Eye (tissue), 1 donor: ENCODE results near the gene TRIOBP.

ENCODE experiments used
- DNase-seq: peaks from one replicate; pipeline ENCODE4 v3.0.0-alpha.2; 2015

TRIOBP gene

DNA sequence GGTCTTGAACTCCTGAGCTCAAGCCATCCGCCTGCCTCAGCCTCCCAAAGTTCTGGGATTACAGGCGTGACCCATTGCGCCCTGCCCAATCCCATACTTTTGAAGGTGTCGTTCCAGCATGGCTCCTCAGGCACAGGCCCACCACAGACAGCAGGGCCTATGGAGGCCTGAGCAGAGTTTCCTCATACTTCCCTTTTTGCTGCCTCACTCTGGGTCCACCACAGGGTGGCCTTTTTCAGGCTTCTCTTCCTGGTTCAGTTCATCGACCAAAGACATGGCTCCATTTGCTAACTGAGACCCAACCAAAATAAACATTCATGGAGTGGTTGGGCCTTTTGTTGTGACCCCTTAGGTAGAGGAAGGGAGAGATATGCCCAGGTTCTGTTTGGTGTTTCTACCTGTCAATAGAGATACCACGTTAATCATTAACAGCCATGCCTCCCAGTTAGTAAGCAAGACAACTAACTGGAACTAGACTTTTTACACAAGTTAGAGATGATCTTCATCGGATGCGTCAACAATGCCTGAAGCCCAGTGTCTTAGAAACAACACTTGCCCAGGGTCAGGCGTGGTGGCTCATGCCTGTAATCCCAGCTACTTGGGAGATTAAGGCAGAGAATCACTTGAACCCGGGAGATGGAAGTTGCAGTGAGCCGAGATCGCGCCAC is 35.1 kb downstream of the TRIOBP start:
- DNase-seq = no peak

DNA sequence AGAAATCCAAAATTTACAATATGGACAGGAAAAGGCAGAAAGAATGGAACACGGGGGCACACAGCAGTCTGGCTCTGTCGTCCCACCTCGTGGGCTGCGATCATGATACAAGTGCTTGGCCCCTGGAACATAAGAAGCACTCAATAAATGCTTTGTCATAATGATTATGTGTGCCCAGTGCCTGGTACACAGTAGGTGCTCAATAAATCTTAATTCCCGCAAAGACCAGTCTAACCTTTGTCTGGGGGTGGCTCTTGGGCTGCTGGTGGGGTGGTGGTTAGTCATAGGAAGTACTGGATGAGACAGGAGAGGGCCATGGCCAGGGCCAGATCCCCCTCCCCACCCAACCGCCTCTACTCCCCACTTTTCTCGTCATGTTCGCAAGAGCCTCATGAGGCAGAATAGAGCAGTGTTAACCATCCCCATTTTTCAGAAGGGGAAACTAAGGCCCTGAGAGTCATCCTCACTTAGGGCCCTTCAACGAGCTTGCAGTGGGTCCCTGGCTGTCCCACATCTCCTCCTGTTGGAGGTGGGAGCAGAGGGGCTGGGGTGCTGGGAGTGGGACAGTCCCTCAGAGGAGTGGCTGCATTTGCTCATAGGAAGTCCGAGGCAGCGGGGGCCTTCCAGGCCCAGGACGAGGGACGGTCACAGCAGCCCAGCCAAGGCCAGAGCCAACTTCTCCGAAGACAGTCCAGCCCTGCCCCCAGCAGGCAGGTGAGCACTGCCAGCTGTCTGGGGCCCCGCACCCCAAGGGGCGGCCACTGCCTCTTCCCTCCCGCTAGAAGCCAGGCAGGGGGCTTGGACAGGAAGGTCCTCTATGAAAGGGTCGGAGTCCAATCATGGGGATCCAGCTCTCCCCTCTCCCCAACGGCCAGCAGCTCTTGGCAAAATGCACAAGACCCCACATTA is 36.1 kb downstream of the TRIOBP start:
- DNase-seq = no peak

DNA sequence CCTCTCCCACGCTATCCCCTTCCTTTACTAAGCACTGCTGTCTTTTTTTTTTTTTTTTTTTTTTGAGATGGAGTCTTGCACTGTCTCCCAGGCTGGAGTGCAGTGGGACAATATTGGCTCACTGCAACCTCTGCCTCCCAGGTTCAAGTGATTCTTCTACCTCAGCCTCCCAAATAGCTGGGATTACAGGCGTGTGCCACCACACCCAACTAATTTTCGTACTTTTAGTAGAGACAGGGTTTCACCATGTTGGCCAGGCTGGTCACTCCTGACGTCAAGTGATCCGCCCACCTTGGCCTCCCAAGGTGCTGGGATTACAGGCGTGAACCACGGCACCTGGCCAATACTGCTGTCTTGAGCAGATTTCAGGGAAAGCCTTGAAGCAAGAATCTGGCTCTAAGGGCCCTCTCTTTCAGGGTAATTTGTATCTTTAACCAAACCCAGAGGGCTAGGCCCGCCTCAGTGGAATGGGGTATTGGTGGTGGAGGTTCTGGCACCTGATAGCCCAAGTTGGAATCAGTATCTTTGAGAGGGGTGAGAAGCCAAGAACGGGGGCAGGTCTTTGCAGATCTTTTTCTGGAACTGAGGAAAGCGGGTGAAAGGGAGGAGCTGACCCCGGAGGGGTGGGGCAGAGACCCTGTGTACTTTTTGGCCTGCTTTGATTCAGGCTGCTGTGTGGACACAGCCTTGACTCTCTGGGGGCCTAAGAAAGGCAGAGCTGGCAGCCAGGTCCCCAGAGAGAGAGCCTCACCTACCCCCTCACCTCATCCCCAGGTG is 37.0 kb downstream of the TRIOBP start:
- no peak for DNase-seq

DNA sequence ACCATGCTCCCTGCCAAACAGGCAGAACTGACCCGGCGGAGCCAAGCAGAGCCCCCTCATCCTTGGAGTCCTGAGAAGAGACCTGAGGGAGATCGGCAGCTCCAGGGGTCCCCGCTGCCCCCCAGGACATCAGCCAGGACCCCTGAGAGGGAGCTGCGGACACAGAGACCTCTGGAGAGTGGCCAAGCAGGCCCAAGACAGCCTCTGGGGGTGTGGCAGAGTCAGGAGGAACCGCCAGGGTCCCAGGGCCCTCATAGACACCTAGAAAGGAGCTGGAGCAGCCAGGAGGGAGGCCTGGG is 37.5 kb downstream of the TRIOBP start:
- DNase-seq = no peak

DNA sequence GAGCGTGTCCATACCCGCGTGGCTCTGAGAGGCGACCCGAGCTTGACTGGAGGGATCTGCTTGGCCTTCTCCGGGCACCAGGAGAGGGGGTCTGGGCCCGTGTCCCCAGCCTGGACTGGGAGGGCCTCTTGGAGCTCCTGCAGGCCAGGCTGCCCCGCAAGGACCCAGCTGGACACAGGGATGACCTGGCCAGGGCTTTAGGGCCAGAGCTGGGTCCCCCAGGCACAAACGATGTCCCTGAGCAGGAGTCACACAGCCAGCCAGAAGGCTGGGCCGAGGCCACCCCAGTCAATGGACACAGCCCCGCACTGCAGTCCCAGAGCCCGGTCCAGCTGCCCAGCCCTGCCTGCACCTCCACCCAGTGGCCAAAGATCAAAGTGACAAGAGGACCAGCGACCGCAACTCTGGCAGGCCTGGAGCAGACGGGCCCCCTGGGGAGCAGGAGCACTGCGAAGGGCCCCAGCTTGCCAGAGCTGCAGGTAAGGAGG is 38.2 kb downstream of the TRIOBP start:
- peak; percentile 51 for DNase-seq

DNA sequence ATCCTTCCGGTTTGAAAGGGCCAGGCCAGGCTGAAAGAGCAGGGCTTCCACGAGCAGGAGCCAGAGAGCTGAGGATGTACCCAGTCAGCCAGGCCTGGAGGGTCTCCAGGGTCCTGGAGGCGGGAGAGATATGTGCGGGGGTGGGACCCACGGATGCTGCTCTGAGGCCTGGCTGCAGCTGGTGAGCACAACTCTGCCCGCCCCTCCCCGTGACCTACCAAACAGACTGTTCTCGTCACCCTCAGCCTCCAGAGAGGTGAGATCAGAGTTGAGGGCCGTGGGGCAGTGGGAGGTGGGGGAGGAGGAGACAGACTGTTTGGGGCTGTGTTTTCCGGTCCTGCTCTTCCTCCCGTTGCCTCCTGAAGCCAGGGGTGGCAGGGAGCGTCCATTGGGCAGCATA is 42.2 kb downstream of the TRIOBP start:
- DNase-seq = peak; percentile 56

DNA sequence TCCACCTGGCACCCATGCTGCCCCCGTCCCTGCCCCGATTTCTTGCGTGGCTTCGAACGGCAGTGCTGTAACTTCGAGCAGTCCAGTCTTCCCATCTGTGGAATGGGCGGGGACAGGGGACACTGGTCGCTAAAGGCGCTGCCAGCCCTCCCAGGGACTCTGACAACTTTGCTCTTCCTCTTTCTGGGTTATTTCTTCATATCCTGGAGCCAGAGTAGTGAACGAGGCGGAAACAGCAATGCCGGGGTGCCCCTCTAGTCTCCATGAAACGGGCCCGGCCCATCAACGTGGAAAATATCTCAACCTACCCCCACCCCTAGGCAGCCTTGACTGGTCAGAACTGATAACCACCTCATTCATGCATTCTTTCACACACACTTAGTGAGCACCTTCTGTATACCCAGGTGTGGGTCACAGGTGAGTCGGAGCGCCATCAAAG is 42.8 kb downstream of the TRIOBP start:
- DNase-seq = no peak

DNA sequence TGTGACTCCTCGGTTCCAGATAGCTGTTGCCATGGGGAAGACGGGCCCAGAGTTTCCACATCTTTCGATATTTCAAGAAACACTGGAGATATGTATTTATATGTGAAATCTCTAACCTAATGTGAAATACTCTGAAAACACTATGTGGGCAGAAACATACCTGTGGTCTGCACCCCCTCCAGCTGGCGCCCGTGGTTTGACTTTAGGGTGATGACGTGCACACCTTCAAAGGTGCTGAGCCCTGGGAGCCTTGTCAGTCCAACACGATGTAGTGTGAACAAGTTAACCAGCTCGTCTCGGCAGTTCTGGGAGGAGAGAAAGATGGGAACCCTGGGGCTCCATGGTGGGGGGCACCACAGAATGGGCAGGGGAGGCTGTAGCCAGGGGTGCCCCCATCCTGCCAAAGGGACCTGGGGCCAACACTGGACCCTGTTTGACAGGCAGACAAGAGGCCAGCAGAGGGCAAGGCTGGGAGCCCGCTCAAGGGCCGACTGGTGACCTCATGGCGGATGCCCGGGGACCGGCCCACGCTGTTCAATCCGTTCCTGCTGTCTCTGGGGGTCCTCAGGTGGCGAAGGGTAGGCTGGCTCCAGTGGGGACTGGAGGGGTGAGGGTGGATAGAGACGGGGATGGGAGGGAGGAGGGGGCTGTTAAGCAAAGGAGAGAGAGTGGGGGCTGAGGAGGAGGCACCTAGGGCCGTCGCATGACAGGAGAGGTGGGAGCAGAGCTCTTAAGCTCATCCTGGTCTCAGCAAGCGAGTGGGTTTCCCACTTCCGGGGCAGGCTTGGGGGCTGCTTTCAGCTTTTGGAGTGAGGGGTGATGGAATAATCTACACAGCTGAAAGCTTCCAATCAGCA is 43.8 kb downstream of the TRIOBP start:
- peak; percentile 20 for DNase-seq

DNA sequence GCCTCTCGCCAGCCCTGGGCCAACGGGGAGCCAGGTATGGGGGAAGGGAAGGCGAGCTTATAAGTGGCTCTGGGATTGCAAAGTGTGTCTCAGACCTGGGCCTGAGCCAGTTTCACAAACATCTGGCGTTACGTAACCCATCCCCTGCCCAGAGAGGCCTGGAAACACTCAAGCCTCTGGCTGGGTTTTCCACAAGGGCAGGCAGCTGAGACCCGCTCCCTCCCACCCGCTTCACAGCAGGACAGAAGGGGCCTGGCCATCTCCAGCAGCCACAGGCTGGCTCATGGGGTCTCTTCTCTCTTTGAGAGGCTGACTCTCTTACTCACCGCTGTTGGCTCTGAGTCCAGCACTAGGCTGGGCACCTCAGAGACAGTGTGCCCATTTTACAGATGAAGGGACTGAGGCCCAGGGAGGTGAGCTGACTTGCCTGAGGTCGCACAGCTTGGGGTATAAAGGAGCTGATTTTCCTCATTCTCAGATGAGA is 44.5 kb downstream of the TRIOBP start:
- peak; percentile 90 for DNase-seq

DNA sequence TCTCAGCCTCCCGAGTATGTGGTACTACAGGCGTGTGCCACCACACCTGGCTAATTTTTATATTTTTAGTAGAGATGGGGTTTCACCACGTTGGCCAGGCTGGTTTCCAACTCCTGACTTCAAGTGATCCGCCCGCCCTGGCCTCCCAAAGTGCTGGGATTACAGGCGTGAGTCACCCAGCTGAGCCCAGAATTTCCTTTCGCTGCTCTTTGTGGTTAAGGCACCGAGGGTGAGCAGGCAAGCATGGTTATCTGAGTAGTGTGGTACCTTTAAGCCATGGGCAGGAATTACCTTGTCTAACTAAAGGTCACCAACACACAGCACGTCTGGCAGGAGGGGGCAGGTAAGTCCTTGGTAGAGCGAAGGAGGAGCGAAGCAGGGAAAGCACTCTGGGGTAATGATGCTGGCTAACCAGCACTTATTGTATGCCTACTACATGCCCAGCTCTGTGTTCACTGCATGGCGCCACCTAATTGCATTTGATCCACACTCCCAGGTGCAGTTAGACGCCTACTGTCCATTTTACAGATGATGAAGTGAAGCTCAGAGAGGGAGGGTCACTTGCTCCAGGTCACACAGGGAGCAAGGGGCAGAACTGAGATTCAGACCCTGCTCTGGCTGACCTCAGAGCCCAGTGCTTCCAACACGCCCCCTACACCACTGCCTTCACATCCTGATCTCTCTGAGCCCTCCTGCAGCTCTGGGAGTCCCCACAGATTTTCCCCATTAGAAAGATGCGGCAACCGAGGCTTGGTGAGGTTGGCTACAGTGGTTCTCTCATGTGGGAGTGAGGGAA is 45.7 kb downstream of the TRIOBP start:
- no peak for DNase-seq

DNA sequence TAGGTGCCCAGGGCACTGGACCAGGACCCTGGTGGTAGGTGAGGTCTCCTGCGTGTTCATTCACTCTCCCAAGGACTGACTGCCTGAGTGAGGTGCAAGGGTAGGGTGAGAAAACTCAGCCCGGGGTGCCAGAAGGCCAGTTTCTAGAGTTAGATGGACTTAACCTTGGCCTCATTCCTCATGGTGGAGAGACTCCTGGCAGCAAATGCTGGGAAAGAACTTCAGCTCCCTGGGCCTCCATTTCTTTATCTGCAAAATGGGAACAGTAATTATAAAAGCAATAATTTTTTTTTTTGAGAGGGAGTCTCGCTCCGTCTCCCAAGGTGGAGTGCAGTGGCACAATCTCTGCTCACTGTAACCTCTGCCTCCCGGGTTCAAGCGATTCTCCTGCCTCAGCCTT is 47.7 kb downstream of the TRIOBP start:
- no peak for DNase-seq

DNA sequence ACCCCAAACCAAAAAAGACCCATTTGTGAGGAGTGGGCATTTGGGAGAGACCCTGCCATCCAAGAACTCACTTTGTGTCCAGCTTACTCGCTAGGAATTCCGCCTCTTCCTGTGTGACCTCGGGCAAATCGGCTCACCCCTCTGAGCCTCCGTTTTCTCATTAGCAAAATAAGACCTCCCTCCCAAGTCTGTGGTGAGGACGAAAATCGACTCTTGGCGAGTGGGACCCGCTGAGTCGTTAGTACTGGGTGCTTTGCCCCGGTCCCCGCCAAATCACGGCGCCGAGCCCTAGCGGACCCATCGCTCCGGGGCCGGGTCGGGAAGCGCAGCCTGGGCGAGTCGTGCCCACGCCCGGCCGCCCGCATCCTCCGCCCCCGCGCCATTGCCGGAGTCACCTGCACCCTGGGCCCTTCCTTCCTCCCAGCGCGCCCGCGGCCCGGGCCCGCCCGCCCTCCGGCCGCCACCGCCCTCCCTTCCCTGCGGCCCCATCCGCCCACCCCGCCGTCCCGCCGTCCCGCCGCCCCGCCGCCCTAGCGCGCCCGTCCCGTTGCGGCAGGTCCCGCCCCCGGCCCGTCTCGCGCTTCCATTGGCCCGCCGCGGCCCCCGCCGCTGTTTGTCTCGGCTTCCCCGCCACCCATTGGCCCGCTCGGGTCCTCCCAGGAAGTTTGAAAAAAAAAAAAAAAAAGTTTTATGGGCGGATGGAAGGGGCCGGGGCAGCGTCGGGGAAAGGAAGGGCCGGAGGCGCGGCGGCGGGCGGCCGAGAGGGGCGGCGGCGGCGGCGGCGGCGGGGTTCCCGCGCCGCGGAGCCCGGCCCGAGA is 48.9 kb downstream of the TRIOBP start:
- DNase-seq = peak; percentile 94

DNA sequence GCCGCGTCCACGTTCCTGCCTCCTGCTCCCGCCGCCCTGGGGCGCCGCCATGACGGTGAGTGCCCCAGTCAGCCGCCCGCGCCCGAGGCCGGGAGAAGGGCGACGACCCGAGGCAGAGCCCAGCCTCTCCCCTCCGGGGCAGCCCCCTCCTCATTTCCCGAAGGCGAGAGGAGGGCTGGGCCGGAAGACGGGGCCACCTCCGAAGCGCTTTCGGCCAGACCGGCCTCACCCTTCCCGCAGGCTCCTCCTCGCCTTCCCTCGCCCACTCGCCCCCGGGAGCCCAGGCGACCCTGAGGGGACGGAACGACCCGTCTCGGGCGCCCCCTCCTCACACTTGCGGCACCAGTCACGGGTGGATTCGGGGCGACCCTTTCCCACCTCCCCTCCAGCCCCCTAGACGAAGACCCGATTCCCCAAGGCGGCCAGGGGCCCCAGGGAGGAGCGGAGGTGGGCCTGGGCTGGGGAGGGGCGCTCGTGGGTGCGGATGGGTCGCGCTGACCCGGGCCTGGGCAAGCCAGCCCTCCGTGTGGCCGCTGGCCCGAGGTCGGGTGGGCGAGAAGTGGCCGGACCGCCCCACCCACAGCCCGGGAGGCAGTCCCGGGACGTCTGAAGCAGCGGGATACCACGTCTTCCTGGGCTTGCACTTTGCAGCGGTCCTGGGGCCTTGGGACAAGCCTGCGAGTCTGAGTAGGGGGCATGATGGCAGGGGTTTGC is 49.7 kb downstream of the TRIOBP start:
- DNase-seq = peak; percentile 60

DNA sequence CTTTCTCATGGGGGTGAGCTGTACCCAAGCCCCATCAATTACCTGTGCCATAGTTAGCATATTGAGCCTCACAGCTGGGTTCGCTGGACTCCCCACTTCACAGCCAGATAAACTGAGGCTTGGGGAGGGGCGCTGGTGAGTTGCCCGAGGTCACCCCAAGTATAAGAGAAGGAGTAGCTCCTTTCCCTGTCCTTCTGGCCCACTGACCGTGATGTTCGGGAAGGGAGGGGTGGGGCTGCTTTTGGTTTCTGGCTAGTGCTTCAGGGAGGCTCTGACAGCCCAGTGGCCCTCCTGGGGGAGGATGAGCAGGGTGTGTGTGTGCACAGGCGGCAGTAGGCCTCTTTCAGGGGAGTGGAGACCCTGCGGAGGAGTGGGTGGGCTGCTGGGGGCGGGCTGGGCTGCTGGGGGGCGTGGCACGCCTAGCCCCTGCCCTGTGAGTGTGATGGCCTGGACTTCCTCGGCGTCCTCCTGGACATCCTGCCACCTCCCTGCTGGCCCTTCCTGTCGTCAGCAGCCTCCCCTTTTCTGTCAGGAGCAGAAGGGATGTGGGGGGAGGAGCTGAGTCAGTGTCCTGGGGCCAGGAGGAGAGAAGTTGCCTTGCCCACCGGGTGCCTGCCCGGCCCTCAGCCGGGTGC is 50.3 kb downstream of the TRIOBP start:
- peak; percentile 24 for DNase-seq

DNA sequence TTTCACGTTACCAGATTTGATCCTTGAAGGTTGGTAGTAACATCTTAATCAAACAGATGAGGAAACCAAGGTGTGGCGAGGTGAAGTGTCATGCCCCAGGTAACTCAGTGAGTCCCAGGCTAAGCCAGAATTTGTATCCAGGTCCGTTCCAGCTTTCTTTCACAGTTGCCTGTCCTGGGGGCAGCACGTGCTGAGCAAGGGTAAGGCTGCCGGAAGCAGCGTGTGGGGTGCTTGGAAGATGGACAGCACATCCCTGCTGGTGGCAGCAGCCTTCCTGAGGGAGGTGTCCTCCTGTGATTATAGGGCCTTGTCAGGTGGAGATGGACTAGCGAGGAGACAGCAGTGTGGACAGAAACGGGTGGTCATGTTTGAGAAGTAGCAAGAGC is 50.9 kb downstream of the TRIOBP start:
- no peak for DNase-seq

DNA sequence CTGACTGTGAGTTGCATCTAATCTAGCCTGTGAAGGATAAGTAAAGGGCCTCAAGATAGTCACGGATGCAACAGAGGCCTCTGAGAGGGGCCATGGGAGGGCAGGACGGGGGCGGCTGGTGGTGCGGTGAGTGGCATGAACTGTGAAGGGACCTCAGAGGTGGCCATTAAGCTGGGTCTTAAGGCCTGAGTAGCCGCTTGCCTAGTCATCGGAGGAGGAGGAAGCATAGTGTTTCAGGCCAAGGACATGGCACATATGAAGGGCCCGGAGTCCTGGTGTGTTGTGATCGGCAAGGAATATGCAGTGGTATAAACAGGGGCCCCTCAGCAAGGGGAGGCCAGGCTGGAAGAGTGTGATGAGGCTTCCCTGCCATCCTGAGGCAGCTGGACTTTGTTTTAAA is 51.8 kb downstream of the TRIOBP start:
- DNase-seq = no peak

DNA sequence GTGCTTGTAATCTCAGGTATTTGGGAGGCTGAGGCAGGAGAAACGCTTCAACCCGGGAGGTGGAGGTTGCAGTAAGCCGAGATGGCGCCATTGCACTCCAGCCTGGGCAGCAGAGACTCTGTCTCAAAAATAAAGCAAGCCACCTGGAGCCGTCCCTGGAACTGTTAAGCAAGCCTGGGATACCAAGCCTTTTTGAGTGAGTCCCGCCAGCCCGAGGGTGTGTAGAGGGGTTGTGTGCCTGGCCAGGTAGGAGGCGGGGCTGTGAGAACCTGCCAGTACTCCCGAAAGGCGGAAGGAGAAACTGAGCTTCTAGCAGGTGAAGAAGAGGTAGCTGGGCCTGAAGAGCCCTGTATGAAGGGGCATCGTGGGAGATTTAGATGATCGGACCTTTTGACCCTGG is 52.4 kb downstream of the TRIOBP start:
- DNase-seq = no peak

DNA sequence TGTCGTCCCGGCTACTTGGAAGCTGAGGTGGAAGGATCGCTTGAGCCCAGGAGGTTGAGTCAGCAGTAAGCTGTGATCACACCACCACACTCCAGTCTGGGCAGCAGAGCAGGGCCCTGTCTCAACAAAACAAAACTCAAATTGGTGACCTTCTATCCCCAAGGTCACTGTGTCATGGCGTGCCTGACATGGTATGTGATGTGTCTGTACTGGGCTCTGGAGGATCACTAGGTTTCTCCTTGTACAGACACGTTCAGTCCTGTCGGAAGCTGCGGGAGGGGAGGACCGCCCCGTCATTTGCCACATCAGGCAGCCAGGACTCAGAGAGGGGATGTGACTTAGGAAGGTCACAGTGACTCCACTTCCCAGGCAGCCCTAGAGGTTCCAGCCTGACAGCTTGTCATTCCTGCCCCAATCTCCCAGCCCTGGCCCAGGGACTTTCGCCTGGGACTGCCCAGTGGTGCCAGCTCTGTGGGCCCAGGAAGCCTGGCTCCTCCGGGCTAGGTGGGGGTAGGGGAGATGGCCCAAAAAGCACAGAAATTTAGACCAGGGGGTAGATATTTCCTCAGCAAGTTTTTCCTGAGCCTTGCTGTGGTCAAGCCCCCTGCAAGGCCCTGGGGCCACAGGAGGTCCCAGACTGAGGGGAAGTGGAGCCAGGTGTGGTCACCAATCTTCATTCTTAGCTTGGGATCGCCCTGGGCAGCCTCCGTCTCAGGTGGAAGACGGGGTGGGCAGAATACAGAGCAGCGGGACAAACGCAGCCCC is 53.2 kb downstream of the TRIOBP start:
- peak; percentile 13 for DNase-seq
